ENCODE measurements around the gene KIRREL3.

- TF ChIP-seq CTCF (conservative IDR thresholded peaks at IDR 0.05; ENCODE audit: low read depth, low read length) (no peak), EZH2phosphoT487 (IDR thresholded peaks at IDR 0.05; ENCODE audit: borderline replicate concordance, low read length) (no peak), EZH2 (IDR thresholded peaks at IDR 0.05; ENCODE audit: low read length, unreplicated experiment) (no peak)
These were observed 234.1 kb downstream of the KIRREL3 start for GRCh38 chr11:126766440-126766839.

Measured in PC-3 (cell line).